SJCRH30 (cell line): ENCODE measurements around the gene IL31. TPM values are rescaled to one million over a fixed set of nuclear protein-coding genes. Genes with fewer than 3 reads are reported as not detected.
"Not testable (repeated sequence)": the region's sequence is repeated elsewhere in the genome, so short reads cannot be mapped to it uniquely, and the experiment has no call there.

Experiments
- DNase-seq, 2 experiments: peaks; one replicate each; pipeline ENCODE4 v3.0.0-alpha.2; 2015 to 2020
- H3K27ac ChIP-seq: fragments of 250-450 bp; sonication (Bioruptor Pico); 2 replicates; pipeline ENCODE4 v1.5.1; 2020; ENCODE audit warnings: mild to moderate bottlenecking, moderate library complexity
- H3K27me3 ChIP-seq: fragments of 250-450 bp; sonication (Bioruptor Pico); 2 replicates; pipeline ENCODE4 v1.5.1; 2020; ENCODE audit warnings: mild to moderate bottlenecking, moderate library complexity
- H3K36me3 ChIP-seq: fragments of 250-450 bp; sonication (Bioruptor Pico); 2 replicates; pipeline ENCODE4 v1.5.1; 2020; ENCODE audit warnings: mild to moderate bottlenecking, moderate library complexity
- H3K4me1 ChIP-seq: fragments of 250-450 bp; sonication (Bioruptor Pico); 2 replicates; pipeline ENCODE4 v1.5.1; 2020; ENCODE audit warnings: mild to moderate bottlenecking, moderate library complexity
- H3K4me3 ChIP-seq: fragments of 250-450 bp; sonication (Bioruptor Pico); 2 replicates; pipeline ENCODE4 v1.5.1; 2020; ENCODE audit warnings: mild to moderate bottlenecking, moderate library complexity
- H3K9me3 ChIP-seq: fragments of 250-450 bp; sonication (Bioruptor Pico); replicated peaks from 2 replicates; pipeline ENCODE4 v1.5.1; 2020; ENCODE audit warnings: mild to moderate bottlenecking, moderate library complexity
- total RNA-seq: library from RNA; depleted of rRNA; stranded (reverse); fragments of >200 nt; shearing (Covaris generic); gene quantifications from 2 replicates; pipeline ENCODE4 v1.2.3, GENCODE V29; 2014

The IL31 gene
- total RNA-seq, 1 experiment from 2014 or later, result not detected

GRCh38 chr12:122182887-122183587 lies 9.0 kb upstream of the IL31 start, which contains the start of gene LRRC43:
Gene LRRC43, plus strand, starts transcription at chr12:122183123. Its CDS starts 22 bp downstream, at chr12:122183145.
- H3K27me3 ChIP-seq, result no peaks in the 10 kb centered on the region
- peak within 1 kb of the TSS; percentile 55 for H3K4me3 ChIP-seq
- H3K9me3 ChIP-seq, result no peaks in the 10 kb centered on the region
- peaks cover 23% of the 10 kb centered on the region for H3K4me1 ChIP-seq
- DNase-seq, result peak; percentile 78 to 82
- no peaks in the 10 kb centered on the region for H3K36me3 ChIP-seq
- peak within 1 kb of the TSS; percentile 27; the same call in 1 of the 2 replicates for H3K27ac ChIP-seq

DNA sequence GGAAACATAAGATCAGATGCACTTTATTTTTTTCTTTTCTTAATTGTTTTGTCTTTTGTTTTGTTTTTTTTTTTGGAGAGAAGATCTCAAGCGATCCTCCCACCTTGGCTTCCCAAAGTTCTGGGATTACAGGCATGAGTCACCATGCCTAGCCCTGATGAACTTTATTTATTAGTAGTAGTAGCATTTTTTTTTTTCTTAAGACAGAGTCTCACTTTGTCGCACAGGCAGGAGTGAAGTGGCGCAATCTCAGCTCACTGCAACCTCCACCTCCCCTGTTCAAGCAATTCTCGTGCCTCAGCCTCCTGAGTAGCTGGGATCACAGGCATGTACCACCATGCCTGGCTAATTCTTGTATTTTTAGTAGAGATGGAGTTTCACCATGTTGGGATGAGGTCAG lies 2.5 kb upstream of the IL31 start:
- not testable (repeated sequence) for H3K4me3 ChIP-seq, H3K36me3 ChIP-seq, H3K9me3 ChIP-seq, H3K27me3 ChIP-seq, H3K27ac ChIP-seq, DNase-seq
- H3K4me1 ChIP-seq, result peaks cover 18% of the 10 kb centered on the region

DNA sequence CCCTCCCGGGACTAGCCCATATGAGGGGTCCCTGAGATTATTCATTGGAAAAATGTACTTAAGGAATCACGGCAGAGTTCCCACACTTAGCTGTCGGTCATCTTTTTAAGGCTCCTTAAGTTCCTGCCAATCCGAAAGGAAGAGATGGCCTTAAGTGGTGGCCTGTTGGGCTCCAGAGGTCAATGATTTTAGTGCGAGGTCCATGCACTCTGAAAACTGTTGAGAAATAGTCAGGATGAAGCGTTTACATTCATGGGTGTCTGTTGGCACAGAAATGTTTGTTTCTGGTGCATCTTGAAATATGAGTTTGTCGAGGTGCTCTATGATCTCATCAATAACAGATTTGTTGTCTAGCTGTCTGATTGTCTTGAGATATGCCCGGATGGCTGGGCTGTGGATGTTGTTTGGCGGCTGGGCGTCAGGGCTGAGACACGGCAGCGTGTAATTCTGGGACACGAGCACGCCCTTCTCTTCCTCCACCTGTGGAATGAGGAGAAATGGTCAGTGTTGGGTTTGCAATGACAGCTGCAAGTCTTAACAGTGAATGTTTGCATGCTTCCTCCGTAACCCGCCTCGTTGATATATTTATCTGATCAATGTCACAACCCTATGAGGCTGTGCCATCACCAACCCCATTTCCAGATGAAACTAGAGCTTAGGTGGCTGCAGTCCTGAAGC lies 1.6 kb downstream of the IL31 start:
- no peak for DNase-seq
- Histone ChIP-seq H3K27ac (no peak overlapping the region), H3K36me3 (no peaks in the 10 kb centered on the region), H3K9me3 (no peaks in the 10 kb centered on the region), H3K4me1 (peaks cover 7% of the 10 kb centered on the region; the same call in 1 of the 2 replicates), H3K4me3 (no peak overlapping the region), H3K27me3 (no peaks in the 10 kb centered on the region)

- Histone ChIP-seq H3K36me3 (no peaks in the 10 kb centered on the region), H3K27ac (no peak overlapping the region), H3K9me3 (no peaks in the 10 kb centered on the region), H3K27me3 (no peaks in the 10 kb centered on the region), H3K4me1 (peaks cover 7% of the 10 kb centered on the region; the same call in 1 of the 2 replicates), H3K4me3 (no peak overlapping the region)
- DNase-seq, result no peak
Observed at GRCh38 chr12:122171399-122171798, 2.6 kb downstream of the IL31 start.

DNA sequence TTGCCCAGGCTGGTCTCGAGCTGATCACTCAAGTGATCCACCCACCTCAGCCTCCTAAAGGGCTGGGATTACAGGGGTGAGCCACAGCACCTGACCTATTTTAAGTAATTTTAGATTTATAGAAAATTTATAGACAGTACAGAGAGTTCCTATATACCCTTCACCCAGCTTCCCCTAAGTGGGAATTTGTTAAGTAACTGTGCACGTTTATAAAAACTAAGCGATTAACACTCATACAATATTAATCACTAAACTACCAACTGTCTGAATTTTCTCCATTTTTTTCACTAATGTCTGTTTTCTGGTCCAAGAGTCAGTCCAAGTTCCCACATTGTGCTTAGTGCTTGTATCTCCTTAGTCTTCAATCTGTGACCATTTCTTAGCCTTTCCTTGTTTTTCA lies 5.5 kb downstream of the IL31 start:
- no peak for DNase-seq
- Histone ChIP-seq H3K36me3 (no peaks in the 10 kb centered on the region), H3K9me3 (no peaks in the 10 kb centered on the region), H3K27me3 (no peaks in the 10 kb centered on the region), H3K4me1 (peaks cover 7% of the 10 kb centered on the region; the same call in 1 of the 2 replicates), H3K4me3 (no peak overlapping the region), H3K27ac (no peak overlapping the region)

DNA sequence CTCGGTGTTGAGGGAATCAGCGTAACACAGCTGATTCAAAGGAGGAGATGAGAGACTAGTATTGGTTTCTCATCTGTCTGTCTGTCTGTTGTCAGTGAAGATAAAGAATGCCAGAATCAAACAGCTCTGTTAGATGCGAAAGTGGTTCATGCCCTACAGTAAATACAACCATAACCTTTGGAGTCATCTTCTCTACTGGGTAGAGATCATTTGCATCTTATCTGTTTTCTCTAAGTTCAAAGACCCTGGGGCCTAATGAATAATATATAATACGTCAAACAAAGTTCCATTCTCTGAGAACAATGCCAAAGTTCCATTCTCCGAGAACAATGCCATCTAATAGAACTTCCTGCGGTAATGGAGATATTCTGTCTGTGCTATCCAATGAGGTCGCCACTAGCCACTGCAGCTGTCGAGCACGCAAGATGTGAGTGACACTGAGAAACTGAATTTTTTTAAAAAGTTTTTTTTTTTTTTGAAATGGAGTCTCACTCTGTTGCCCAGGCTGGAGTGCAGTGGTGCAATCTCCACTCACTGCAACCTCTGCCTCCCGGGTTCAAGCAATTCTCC lies 6.6 kb downstream of the IL31 start:
- Histone ChIP-seq H3K27me3 (no peaks in the 10 kb centered on the region), H3K36me3 (no peaks in the 10 kb centered on the region), H3K9me3 (no peaks in the 10 kb centered on the region), H3K4me3 (no peak overlapping the region), H3K27ac (no peak overlapping the region), H3K4me1 (peaks cover 3% of the 10 kb centered on the region; the same call in 1 of the 2 replicates)
- no peak for DNase-seq

DNA sequence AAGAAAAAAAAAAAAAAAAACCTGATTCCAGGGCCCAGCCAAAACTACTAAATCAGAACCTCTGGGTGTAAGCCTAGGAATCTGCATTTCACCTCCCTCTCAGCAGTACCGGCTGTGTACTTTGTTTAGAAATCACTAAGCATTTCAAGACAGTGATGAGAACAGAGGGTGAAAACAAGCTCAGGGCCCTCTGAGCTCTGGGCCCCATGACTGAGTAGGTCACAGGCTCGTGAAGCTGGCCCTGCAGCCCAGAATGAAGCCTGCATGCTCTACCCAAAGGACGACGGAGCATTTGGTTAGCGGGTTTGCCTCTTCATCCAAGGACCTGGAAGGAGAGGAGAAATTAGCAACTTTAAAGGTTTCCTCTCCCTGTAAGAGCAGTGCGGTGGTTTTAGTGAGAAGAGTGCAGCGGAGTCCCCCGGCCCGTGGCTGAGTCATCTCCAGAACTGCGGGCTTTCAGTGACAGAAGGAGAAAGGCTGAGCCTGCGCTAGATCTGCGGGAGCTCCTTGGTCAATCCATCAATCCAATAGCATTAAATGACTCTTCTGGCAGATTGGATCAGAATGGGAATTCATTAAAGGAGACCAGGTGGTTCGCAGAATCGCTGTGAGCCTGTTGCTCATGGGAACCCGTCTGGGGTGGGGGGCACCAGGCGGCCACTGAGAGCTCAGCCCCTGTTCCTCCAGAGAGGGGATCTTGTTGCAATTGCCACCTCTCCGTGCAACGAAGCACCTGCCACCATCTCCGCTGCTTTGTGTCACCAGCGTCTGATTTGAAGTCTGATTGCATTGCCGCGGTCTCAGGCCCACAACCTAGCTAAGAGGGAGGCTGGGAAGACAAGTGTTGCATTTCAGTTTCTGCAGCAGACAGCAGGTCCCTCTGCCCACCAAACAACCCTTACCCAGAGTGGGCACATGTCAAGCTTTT lies 7.3 kb downstream of the IL31 start:
- Histone ChIP-seq H3K27ac (no peak overlapping the region), H3K27me3 (no peaks in the 10 kb centered on the region), H3K4me1 (no peaks in the 10 kb centered on the region), H3K36me3 (no peaks in the 10 kb centered on the region), H3K4me3 (no peak overlapping the region), H3K9me3 (no peaks in the 10 kb centered on the region)
- DNase-seq, result no peak

- Histone ChIP-seq H3K27me3 (no peaks in the 10 kb centered on the region), H3K9me3 (no peaks in the 10 kb centered on the region), H3K4me3 (no peak overlapping the region), H3K4me1 (no peaks in the 10 kb centered on the region), H3K27ac (no peak overlapping the region), H3K36me3 (no peaks in the 10 kb centered on the region)
- no peak for DNase-seq
Observed at GRCh38 chr12:122162976-122163375, 11.0 kb downstream of the IL31 start.

GRCh38 chr12:122161682-122162081 lies 12.3 kb downstream of the IL31 start:
- Histone ChIP-seq H3K27me3 (no peaks in the 10 kb centered on the region), H3K4me1 (no peaks in the 10 kb centered on the region), H3K4me3 (no peak overlapping the region), H3K36me3 (no peaks in the 10 kb centered on the region), H3K9me3 (no peaks in the 10 kb centered on the region), H3K27ac (no peak overlapping the region)
- DNase-seq, result no peak

DNA sequence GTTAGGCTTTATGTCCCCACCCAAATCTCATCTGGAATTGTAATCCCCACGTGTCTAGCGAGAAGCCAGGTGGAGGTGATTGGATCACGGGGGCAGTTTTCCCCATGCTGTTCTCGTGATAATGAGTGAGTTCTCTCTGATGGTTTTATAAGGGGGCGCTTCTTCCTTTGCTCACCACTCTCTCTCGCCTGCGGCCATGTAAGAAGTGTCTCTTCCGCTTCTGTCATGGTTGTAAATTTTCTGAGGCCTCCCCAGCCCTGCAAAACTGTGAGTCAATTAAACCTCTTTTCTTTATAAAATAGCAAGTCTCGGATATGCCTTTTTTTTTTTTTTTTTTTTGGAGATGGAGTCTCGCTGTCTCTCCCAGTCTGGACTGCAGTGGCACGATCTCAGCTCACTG lies 13.3 kb downstream of the IL31 start:
- Histone ChIP-seq H3K36me3 (no peaks in the 10 kb centered on the region), H3K4me3 (no peak overlapping the region), H3K9me3 (no peaks in the 10 kb centered on the region), H3K27ac (no peak overlapping the region), H3K4me1 (no peaks in the 10 kb centered on the region), H3K27me3 (no peaks in the 10 kb centered on the region)
- DNase-seq, result no peak

GRCh38 chr12:122159882-122160281 lies 14.1 kb downstream of the IL31 start:
- no peak for DNase-seq
- H3K4me3 ChIP-seq, result no peak overlapping the region
- no peaks in the 10 kb centered on the region for H3K36me3 ChIP-seq
- no peaks in the 10 kb centered on the region for H3K4me1 ChIP-seq
- no peaks in the 10 kb centered on the region for H3K27me3 ChIP-seq
- H3K9me3 ChIP-seq, result no peaks in the 10 kb centered on the region
- no peak overlapping the region for H3K27ac ChIP-seq

GRCh38 chr12:122158700-122159285 lies 15.2 kb downstream of the IL31 start:
- Histone ChIP-seq H3K9me3 (no peaks in the 10 kb centered on the region), H3K4me1 (no peaks in the 10 kb centered on the region), H3K4me3 (no peak overlapping the region), H3K36me3 (no peaks in the 10 kb centered on the region), H3K27ac (no peak overlapping the region), H3K27me3 (no peaks in the 10 kb centered on the region)
- no peak for DNase-seq

DNA sequence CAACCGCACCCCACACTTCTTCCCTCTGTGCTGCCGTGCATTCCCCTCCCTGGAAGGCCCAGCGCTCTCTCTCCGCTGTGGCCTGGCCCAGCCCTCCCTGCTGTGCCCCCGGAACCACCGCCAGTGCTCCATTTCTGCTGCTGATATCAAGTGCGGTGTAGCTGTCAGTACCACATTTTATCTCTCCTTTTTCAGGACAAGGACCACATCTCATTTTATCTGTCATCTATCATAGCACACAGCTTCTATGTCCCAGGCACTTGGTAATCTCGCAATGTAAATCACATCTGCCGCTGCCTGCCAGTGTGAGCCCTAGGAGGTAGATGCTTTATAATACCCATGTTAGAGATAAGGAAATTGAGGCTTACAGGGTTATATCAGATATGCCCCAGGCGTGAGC lies 18.3 kb downstream of the IL31 start:
- Histone ChIP-seq H3K9me3 (no peaks in the 10 kb centered on the region), H3K27me3 (no peaks in the 10 kb centered on the region), H3K27ac (no peak overlapping the region), H3K36me3 (no peaks in the 10 kb centered on the region), H3K4me3 (no peak overlapping the region), H3K4me1 (no peaks in the 10 kb centered on the region)
- DNase-seq, result no peak

- H3K4me3 ChIP-seq, result no peak overlapping the region
- no peaks in the 10 kb centered on the region for H3K4me1 ChIP-seq
- H3K27ac ChIP-seq, result no peak overlapping the region
- DNase-seq, result no peak
- H3K9me3 ChIP-seq, result no peaks in the 10 kb centered on the region
- no peaks in the 10 kb centered on the region for H3K36me3 ChIP-seq
- no peaks in the 10 kb centered on the region for H3K27me3 ChIP-seq
Observed at GRCh38 chr12:122152754-122153153, 21.3 kb downstream of the IL31 start.
